ENCODE measurements around the gene ABCB8.

DNA sequence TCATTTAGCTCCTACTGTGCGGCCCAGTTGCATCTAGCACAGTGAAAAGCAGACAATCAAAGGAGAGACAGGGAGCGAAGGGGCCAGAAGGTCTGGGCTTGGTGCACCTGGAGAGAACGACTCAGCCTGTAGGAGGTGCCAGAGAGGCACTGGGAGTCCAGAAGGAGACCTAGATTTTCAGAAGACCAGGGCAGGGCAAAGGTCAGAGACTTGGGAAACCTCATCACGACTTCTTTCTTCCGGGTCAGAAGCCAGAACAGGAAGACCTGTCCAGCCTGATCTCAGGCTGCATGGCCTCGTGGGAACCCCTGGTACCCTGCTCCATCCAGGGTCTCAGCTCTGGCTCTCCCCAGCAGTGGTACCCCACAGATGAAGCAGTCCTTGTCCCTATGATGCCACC lies 63.2 kb downstream of the ABCB8 start:
- TF ChIP-seq POLR2AphosphoS5 (IDR thresholded peaks at IDR 0.05) (no peak), POLR2A (IDR thresholded peaks at IDR 0.05) (no peak)
- TF ChIP-seq, protein P1, sequence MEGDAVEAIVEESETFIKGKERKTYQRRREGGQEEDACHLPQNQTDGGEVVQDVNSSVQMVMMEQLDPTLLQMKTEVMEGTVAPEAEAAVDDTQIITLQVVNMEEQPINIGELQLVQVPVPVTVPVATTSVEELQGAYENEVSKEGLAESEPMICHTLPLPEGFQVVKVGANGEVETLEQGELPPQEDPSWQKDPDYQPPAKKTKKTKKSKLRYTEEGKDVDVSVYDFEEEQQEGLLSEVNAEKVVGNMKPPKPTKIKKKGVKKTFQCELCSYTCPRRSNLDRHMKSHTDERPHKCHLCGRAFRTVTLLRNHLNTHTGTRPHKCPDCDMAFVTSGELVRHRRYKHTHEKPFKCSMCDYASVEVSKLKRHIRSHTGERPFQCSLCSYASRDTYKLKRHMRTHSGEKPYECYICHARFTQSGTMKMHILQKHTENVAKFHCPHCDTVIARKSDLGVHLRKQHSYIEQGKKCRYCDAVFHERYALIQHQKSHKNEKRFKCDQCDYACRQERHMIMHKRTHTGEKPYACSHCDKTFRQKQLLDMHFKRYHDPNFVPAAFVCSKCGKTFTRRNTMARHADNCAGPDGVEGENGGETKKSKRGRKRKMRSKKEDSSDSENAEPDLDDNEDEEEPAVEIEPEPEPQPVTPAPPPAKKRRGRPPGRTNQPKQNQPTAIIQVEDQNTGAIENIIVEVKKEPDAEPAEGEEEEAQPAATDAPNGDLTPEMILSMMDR (IDR thresholded peaks at IDR 0.05): peak in 2 of 4 experiments; percentile 8 to 51
